GM23338 (cell line): ENCODE results near the gene RBM8A. TPM values are rescaled to one million over a fixed set of nuclear protein-coding genes. Genes with fewer than 3 reads are reported as not detected.

Experiments used
- ATAC-seq: fragments of 200-7000 bp; cut with Tn5 transposase; 3 replicates; pipeline ENCODE4 v1.9.1; 2020
- DNase-seq: peaks from one replicate; pipeline ENCODE4 v3.0.0-alpha.2; 2015; ENCODE audit warnings: low spot score
- H2AFZ ChIP-seq: fragments of 200-600 bp; sonication (generic); 2 replicates; pipeline ENCODE4 v1.8.0; 2016; ENCODE audit warnings: antibody characterized with exemption, mild to moderate bottlenecking, moderate library complexity
- H3F3A ChIP-seq: fragments of 200-600 bp; sonication (generic); replicated peaks from 2 replicates; pipeline ENCODE4 v1.8.0; 2017; ENCODE audit warnings: antibody characterized with exemption, mixed run types, low read depth
- H3K27ac ChIP-seq: fragments of 200-600 bp; sonication (generic); 2 replicates; pipeline ENCODE4 v1.6.1; 2016; ENCODE audit warnings: low read depth
- H3K27me3 ChIP-seq: fragments of 200-600 bp; sonication (generic); 2 replicates; pipeline ENCODE4 v1.8.0; 2016; ENCODE audit warnings: mild to moderate bottlenecking, mixed run types, moderate library complexity; ENCODE audit not compliant: insufficient read depth
- H3K36me3 ChIP-seq: fragments of 200-600 bp; sonication (generic); 2 replicates; pipeline ENCODE4 v1.8.0; 2016; ENCODE audit warnings: mild to moderate bottlenecking; ENCODE audit not compliant: insufficient read depth
- H3K4me1 ChIP-seq: fragments of 200-600 bp; sonication (generic); 2 replicates; pipeline ENCODE4 v1.8.0; 2016; ENCODE audit warnings: mild to moderate bottlenecking, moderate library complexity; ENCODE audit not compliant: insufficient read depth
- H3K4me2 ChIP-seq: fragments of 200-600 bp; sonication (generic); 2 replicates; pipeline ENCODE4 v1.7.1; 2017; ENCODE audit warnings: mixed run types
- H3K4me3 ChIP-seq: fragments of 200-600 bp; sonication (generic); 2 replicates; pipeline ENCODE4 v1.6.1; 2016; ENCODE audit warnings: mixed run types
- H3K79me2 ChIP-seq: fragments of 200-600 bp; sonication (generic); replicated peaks from 2 replicates; pipeline ENCODE4 v1.8.0; 2017; ENCODE audit warnings: mild to moderate bottlenecking; ENCODE audit not compliant: insufficient read depth
- H3K9me2 ChIP-seq: fragments of 200-600 bp; sonication (generic); 2 replicates; pipeline ENCODE4 v1.8.0; 2017; ENCODE audit not compliant: insufficient read depth
- H4K20me1 ChIP-seq: fragments of 200-600 bp; sonication (generic); replicated peaks from 2 replicates; pipeline ENCODE4 v1.8.0; 2017; ENCODE audit warnings: mild to moderate bottlenecking; ENCODE audit not compliant: insufficient read depth
- H3K27ac Mint-ChIP-seq: 2 replicates; pipeline ENCODE4 v1.8.0; 2020; ENCODE audit warnings: inconsistent platforms, mild to moderate bottlenecking, moderate library complexity, mixed read lengths
- H3K27me3 Mint-ChIP-seq: 3 replicates; pipeline ENCODE4 v1.8.0; 2022; ENCODE audit warnings: low read depth, mild to moderate bottlenecking, moderate library complexity, mixed read lengths, inconsistent platforms; ENCODE audit not compliant: insufficient read depth, poor library complexity
- H3K36me3 Mint-ChIP-seq: 3 replicates; pipeline ENCODE4 v1.8.0; 2021; ENCODE audit warnings: low read depth, mild to moderate bottlenecking, inconsistent platforms, moderate library complexity, mixed read lengths
- H3K4me1 Mint-ChIP-seq: 3 replicates; pipeline ENCODE4 v1.8.0; 2020; ENCODE audit warnings: mild to moderate bottlenecking, inconsistent platforms, mixed read lengths
- H3K4me3 Mint-ChIP-seq: 3 replicates; pipeline ENCODE4 v1.8.0; 2021; ENCODE audit warnings: moderate library complexity, mild to moderate bottlenecking, inconsistent platforms, mixed read lengths
- H3K9me3 Mint-ChIP-seq: 3 replicates; pipeline ENCODE4 v1.8.0; 2020; ENCODE audit warnings: moderate library complexity, mild to moderate bottlenecking, inconsistent platforms, mixed read lengths
- CREB1 ChIP-seq: fragments of 250-450 bp; sonication (Bioruptor Pico); IDR thresholded peaks from 2 replicates; pipeline ENCODE4 v1.5.0; 2020; ENCODE audit warnings: low read depth, mild to moderate bottlenecking, moderate library complexity
- EZH2 ChIP-seq: fragments of 200-600 bp; sonication (generic); IDR thresholded peaks from one replicate; pipeline ENCODE4 v1.8.0; 2017; ENCODE audit warnings: antibody characterized with exemption, mild to moderate bottlenecking, low read depth; ENCODE audit not compliant: unreplicated experiment
- EZH2phosphoT487 ChIP-seq: fragments of 200-600 bp; sonication (generic); IDR thresholded peaks from one replicate; pipeline ENCODE4 v1.8.1; 2018; ENCODE audit warnings: antibody characterized with exemption; ENCODE audit not compliant: unreplicated experiment
- JUNB ChIP-seq: IDR thresholded peaks from one replicate; pipeline ENCODE4 v1.6.1; 2016; ENCODE audit warnings: antibody characterized with exemption; ENCODE audit not compliant: unreplicated experiment
- NANOG ChIP-seq: IDR thresholded peaks from 2 replicates; pipeline ENCODE4 v1.6.1; 2016; ENCODE audit warnings: antibody characterized with exemption, borderline replicate concordance
- STAT1 ChIP-seq: IDR thresholded peaks from one replicate; pipeline ENCODE4 v1.6.1; 2016; ENCODE audit warnings: antibody characterized with exemption; ENCODE audit not compliant: unreplicated experiment
- ZNF114 ChIP-seq: fragments of 250-450 bp; sonication (Bioruptor Pico); IDR thresholded peaks from 2 replicates; pipeline ENCODE4 v1.5.0; 2020; ENCODE audit warnings: mild to moderate bottlenecking, moderate library complexity
- ZNF331 ChIP-seq: fragments of 250-450 bp; sonication (Bioruptor Pico); IDR thresholded peaks from 2 replicates; pipeline ENCODE4 v1.5.0; 2020; ENCODE audit warnings: low read depth, mild to moderate bottlenecking, moderate library complexity
- polyA plus RNA-seq: library from polyadenylated mRNA; unstranded; fragments of >200 nt; fragmentation: Nextera tagmentation; extraction: Ambion mirVana; gene quantifications from 2 replicates; pipeline ENCODE4 v1.2.1, GENCODE V29; 2016
- total RNA-seq: library from RNA; depleted of rRNA; stranded (reverse); fragments of >200 nt; shearing (Covaris generic); gene quantifications from 2 replicates; pipeline ENCODE4 v1.2.3, GENCODE V29; 2014
- TF ChIP-seq, protein P1 (sequence below): IDR thresholded peaks from 2 replicates; pipeline ENCODE4 v1.6.1; 2016; ENCODE audit warnings: antibody characterized with exemption
- TF ChIP-seq, protein P2 (sequence below): IDR thresholded peaks from one replicate; pipeline ENCODE4 v1.6.1; 2018; ENCODE audit warnings: antibody characterized with exemption; ENCODE audit not compliant: unreplicated experiment
- TF ChIP-seq, protein P3 (sequence below): fragments of 250-450 bp; sonication (Bioruptor Pico); IDR thresholded peaks from 2 replicates; pipeline ENCODE4 v1.5.0; 2020; ENCODE audit warnings: mild to moderate bottlenecking, moderate library complexity

RBM8A gene
- total and polyA plus RNA-seq, 2 experiments from 2014 or later, result 170 to 312 TPM

DNA sequence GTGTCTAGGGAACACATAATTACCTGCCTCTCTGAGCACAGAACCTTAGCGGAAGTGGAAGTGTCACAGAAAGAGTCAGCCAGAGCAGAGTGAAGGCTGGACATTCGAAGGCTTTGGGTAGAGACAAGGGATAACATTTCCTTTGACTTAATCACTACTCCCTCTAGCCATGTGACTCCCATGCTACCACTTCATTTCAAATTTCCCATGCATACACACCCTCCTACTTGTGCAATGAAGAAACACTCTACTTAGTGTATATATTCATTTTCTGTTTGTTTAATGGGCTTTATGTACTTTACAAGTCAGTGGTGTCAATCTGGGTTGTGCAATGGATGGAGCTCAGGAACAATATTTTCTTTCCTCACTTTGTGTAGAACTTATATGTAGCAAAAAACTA, 48.6 kb downstream of the RBM8A start:
- no peak overlapping the region for H3K27ac Mint-ChIP-seq
- H3K4me2 ChIP-seq, result no peak overlapping the region
- H2AFZ ChIP-seq, result no peak overlapping the region
- H3K4me1 Mint-ChIP-seq, result peaks cover 20% of the 10 kb centered on the region
- H3K4me3 Mint-ChIP-seq, result no peak overlapping the region
- H3K79me2 ChIP-seq, result no peaks in the 10 kb centered on the region
- no peaks in the 10 kb centered on the region for H3K36me3 ChIP-seq
- H3K36me3 Mint-ChIP-seq, result no peaks in the 10 kb centered on the region
- ATAC-seq, result no peak
- no peak for DNase-seq
- H3K27ac ChIP-seq, result no peak overlapping the region
- peaks cover 12% of the 10 kb centered on the region for H3K4me1 ChIP-seq
- TF ChIP-seq NANOG, result no peak
- TF ChIP-seq ZNF331 (CRISPR knock-in tag), result no peak
- TF ChIP-seq, protein P1, sequence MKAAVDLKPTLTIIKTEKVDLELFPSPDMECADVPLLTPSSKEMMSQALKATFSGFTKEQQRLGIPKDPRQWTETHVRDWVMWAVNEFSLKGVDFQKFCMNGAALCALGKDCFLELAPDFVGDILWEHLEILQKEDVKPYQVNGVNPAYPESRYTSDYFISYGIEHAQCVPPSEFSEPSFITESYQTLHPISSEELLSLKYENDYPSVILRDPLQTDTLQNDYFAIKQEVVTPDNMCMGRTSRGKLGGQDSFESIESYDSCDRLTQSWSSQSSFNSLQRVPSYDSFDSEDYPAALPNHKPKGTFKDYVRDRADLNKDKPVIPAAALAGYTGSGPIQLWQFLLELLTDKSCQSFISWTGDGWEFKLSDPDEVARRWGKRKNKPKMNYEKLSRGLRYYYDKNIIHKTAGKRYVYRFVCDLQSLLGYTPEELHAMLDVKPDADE, result no peak
- no peak for TF ChIP-seq EZH2
- no peak for TF ChIP-seq EZH2phosphoT487
- TF ChIP-seq JUNB, result no peak
- no peak for TF ChIP-seq ZNF114 (CRISPR knock-in tag)
- TF ChIP-seq, protein P2, sequence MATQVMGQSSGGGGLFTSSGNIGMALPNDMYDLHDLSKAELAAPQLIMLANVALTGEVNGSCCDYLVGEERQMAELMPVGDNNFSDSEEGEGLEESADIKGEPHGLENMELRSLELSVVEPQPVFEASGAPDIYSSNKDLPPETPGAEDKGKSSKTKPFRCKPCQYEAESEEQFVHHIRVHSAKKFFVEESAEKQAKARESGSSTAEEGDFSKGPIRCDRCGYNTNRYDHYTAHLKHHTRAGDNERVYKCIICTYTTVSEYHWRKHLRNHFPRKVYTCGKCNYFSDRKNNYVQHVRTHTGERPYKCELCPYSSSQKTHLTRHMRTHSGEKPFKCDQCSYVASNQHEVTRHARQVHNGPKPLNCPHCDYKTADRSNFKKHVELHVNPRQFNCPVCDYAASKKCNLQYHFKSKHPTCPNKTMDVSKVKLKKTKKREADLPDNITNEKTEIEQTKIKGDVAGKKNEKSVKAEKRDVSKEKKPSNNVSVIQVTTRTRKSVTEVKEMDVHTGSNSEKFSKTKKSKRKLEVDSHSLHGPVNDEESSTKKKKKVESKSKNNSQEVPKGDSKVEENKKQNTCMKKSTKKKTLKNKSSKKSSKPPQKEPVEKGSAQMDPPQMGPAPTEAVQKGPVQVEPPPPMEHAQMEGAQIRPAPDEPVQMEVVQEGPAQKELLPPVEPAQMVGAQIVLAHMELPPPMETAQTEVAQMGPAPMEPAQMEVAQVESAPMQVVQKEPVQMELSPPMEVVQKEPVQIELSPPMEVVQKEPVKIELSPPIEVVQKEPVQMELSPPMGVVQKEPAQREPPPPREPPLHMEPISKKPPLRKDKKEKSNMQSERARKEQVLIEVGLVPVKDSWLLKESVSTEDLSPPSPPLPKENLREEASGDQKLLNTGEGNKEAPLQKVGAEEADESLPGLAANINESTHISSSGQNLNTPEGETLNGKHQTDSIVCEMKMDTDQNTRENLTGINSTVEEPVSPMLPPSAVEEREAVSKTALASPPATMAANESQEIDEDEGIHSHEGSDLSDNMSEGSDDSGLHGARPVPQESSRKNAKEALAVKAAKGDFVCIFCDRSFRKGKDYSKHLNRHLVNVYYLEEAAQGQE, result no peak
- TF ChIP-seq CREB1 (CRISPR knock-in tag), result no peak
- TF ChIP-seq STAT1, result no peak
- TF ChIP-seq, protein P3, sequence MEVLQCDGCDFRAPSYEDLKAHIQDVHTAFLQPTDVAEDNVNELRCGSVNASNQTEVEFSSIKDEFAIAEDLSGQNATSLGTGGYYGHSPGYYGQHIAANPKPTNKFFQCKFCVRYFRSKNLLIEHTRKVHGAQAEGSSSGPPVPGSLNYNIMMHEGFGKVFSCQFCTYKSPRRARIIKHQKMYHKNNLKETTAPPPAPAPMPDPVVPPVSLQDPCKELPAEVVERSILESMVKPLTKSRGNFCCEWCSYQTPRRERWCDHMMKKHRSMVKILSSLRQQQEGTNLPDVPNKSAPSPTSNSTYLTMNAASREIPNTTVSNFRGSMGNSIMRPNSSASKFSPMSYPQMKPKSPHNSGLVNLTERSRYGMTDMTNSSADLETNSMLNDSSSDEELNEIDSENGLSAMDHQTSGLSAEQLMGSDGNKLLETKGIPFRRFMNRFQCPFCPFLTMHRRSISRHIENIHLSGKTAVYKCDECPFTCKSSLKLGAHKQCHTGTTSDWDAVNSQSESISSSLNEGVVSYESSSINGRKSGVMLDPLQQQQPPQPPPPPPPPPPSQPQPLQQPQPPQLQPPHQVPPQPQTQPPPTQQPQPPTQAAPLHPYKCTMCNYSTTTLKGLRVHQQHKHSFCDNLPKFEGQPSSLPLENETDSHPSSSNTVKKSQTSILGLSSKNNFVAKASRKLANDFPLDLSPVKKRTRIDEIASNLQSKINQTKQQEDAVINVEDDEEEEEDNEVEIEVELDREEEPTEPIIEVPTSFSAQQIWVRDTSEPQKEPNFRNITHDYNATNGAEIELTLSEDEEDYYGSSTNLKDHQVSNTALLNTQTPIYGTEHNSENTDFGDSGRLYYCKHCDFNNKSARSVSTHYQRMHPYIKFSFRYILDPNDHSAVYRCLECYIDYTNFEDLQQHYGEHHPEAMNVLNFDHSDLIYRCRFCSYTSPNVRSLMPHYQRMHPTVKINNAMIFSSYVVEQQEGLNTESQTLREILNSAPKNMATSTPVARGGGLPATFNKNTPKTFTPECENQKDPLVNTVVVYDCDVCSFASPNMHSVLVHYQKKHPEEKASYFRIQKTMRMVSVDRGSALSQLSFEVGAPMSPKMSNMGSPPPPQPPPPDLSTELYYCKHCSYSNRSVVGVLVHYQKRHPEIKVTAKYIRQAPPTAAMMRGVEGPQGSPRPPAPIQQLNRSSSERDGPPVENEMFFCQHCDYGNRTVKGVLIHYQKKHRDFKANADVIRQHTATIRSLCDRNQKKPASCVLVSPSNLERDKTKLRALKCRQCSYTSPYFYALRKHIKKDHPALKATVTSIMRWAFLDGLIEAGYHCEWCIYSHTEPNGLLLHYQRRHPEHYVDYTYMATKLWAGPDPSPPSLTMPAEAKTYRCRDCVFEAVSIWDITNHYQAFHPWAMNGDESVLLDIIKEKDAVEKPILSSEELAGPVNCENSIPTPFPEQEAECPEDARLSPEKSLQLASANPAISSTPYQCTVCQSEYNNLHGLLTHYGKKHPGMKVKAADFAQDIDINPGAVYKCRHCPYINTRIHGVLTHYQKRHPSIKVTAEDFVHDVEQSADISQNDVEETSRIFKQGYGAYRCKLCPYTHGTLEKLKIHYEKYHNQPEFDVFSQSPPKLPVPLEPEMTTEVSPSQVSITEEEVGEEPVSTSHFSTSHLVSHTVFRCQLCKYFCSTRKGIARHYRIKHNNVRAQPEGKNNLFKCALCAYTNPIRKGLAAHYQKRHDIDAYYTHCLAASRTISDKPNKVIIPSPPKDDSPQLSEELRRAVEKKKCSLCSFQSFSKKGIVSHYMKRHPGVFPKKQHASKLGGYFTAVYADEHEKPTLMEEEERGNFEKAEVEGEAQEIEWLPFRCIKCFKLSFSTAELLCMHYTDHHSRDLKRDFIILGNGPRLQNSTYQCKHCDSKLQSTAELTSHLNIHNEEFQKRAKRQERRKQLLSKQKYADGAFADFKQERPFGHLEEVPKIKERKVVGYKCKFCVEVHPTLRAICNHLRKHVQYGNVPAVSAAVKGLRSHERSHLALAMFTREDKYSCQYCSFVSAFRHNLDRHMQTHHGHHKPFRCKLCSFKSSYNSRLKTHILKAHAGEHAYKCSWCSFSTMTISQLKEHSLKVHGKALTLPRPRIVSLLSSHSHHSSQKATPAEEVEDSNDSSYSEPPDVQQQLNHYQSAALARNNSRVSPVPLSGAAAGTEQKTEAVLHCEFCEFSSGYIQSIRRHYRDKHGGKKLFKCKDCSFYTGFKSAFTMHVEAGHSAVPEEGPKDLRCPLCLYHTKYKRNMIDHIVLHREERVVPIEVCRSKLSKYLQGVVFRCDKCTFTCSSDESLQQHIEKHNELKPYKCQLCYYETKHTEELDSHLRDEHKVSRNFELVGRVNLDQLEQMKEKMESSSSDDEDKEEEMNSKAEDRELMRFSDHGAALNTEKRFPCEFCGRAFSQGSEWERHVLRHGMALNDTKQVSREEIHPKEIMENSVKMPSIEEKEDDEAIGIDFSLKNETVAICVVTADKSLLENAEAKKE (CRISPR knock-in tag), result no peak
- H4K20me1 ChIP-seq, result no peaks in the 10 kb centered on the region
- H3K4me3 ChIP-seq, result no peak overlapping the region
- H3F3A ChIP-seq, result 0 out of 2 replicates have a peak, but pooled peaks cover 2% of the 10 kb centered on the region
- H3K27me3 Mint-ChIP-seq, result peaks cover 7% of the 10 kb centered on the region
- no peaks in the 10 kb centered on the region for H3K9me2 ChIP-seq
- H3K9me3 Mint-ChIP-seq, result no peaks in the 10 kb centered on the region
- H3K27me3 ChIP-seq, result peaks cover 12% of the 10 kb centered on the region
